ENCODE measurements around the gene ZNF32.
"Not testable (repeated sequence)": the region's sequence is repeated elsewhere in the genome, so short reads cannot be mapped to it uniquely, and the experiment has no call there.

The ZNF32 gene

DNA sequence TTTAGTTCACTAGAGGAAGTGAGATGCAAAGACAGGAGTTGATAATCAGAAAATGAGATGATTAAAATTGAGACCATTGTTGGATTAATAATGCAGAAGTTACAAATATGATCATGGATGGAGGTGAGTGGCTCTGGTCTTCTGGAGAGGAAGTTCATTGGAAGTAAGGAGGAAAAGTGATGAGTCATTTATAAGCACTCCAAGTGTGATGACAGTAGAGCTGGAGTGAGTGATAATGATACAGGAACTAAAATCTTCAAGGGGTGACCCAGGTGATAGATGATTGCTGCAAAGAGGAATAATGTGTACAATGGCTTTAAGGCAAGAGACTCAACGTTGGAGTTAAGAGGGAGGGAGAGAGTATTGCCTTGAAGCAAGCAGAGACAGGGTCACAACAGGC is 20.7 kb downstream of the ZNF32 start:
- no peak for DNase-seq (ENCODE audit: low read depth)

DNA sequence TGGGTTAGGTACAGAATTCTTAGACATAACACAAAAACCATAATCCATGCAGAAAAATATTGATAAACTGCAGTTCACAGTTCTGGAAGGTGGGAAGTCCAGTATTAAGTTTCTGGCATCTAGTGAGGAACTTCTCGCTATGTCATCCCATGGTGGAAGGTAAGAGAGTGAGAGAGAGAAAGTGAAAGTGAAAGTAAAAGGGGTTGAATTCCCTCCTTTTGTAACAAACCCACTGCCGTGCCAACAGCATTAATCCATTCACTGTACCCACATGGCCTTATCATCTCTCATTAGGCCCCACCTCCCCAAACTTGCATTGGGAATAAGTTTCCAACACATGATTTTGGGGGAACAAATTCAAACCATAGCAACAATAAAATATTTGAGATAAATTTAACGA is 25.3 kb downstream of the ZNF32 start:
- no peak for DNase-seq (ENCODE audit: low read depth)

DNA sequence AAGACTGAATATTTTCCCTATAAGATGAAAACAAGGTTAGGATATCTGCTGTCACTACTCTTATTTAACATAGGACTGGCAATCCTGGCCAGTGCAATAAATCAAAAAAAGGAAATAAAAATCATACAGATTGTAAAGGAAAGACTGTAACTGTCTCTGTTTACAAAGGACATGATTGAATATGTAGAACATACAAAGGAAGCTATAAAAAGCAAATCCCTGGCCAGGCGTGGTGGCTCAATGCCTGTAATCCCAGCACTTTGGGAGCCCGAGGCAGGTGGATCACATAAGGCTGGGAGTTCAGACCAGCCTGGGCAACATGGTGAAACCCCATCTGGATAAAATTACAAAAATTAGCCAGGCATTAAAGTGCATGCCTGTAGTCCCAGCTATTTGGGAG is 26.6 kb downstream of the ZNF32 start:
- no peak for DNase-seq (ENCODE audit: low read depth)

DNA sequence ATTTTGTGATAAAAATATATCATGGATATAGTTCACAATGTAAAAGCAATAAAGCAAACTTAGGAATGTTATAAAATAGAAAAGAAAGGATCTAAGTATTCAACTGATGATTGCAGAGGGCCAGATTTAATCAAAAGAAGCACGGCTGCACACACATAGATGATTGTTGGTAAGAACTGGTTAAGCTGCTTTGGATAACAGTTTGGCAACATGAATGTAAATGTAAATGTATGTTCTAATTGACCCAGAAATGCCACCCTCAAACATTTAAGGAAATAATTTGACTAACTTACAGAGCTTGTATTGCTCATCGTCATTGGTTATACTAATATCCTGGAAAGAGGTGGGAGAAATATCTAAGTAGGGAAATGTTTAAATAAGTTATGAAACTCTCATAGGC is 29.3 kb downstream of the ZNF32 start:
- no peak for DNase-seq (ENCODE audit: low read depth)

DNA sequence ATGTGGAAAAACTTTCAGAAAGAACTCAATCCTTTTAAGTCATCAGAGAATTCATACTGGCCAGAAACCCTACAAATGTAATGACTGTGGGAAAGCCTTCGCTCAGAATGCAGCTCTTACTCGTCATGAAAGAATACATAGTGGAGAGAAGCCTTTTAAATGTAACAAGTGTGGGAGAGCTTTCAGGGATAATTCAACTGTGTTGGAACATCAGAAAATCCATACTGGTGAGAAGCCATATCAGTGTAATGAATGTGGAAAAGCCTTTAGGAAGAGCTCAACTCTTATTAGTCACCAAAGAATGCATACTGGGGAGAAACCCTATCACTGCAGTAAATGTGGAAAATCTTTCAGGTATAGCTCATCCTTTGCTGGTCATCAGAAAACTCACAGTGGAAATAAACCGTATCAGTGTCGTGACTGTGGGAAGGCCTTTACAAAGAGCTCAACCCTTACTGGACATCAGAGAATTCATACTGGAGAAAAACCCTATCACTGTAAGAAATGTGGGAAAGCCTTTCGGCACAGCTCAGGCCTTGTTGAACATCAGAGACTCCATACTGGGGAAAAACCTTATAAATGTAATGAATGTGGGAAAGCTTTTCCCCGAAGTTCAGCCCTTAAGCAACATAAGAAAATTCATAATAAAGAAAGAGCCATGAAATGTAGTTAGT is 31.8 kb downstream of the ZNF32 start:
- no peak for DNase-seq (ENCODE audit: low read depth)

DNA sequence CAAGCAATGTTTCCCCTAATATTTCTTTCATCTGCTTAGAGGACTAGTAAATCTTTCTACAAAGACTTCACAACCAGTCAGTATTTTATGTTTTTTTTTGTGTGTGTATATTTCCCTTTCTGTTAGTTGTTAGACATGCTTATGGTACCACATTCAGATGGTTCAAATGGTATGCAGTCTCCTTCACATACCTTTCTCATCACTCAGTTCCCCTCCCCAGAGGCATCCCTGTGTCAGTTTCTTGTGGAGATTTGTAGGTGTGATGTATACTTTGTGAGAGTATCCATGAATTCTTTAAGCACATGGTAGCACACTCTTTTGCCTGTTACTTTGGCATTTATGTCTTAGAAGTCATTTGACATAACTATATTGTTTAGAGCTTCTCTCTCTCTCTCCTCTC is 38.0 kb downstream of the ZNF32 start:
- DNase-seq (ENCODE audit: low read depth) = no peak

DNA sequence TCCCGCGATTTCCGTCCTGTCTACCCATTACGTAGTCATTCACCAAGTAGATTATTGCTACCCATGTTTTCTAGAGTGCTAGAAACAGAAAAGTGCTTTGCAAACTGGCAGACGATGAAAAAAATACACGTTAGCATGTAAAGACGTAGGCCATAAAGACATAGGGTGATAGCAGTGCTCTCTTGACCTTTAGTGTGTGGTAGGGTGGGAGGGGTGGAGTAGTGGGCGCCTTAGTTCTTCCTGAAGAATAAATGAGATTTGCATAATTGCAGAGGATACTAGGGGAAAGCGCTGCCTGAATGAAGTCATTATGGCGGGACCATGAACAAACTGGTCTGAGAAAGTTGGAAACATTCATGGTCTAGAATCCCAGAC is 41.5 kb downstream of the ZNF32 start:
- DNase-seq (ENCODE audit: low read depth) = no peak

DNA sequence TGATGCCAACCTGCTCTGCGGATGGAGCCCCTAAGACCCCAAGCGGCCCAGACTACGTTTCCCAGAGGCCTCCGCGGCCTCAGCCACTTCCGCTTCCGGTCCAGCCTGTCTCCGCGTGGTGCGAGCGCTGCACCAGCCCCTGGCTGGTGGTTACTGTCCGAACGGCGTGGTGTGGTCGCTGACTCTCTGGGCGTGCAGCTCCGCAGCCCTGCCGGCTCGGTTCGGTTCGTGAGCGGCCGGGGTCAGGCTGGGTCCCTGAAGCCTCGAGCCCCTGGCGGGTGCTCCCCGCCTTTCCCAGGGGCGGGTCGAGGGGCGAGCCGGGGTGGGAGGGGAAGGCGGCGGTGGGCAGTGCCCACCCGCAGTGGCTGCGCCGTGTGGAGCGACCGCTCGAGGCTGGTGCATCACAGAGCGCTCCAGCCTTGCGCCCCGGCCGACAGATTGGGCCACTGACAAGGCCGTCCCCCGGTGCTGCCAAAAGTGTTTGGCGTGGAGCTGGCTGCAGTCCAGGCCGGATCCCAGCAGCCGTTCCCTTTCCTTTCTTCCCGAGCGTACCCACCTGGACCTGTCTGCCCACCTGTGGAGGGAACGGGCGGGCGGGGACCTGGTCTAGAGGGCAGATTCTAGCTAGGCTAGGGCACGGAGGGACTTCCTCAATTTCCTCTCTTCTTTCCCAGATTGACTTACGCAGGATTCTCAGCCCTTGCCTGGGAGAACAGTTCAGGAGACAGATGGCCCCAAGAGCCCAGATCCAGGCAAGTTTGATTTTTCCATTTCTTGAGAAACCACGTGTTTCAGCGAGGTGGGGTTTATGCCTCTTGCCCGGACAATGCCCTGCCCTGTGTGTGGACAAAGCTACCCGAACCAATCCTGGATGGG is 42.1 kb downstream of the ZNF32 start, which contains the start of gene ZNF485:
TSS of gene ZNF485 (plus strand) at position 116 of the 876 bp plus-strand sequence. CDS start at position 729, 613 bp downstream.
- DNase-seq (ENCODE audit: low read depth) = peak; percentile 62

DNA sequence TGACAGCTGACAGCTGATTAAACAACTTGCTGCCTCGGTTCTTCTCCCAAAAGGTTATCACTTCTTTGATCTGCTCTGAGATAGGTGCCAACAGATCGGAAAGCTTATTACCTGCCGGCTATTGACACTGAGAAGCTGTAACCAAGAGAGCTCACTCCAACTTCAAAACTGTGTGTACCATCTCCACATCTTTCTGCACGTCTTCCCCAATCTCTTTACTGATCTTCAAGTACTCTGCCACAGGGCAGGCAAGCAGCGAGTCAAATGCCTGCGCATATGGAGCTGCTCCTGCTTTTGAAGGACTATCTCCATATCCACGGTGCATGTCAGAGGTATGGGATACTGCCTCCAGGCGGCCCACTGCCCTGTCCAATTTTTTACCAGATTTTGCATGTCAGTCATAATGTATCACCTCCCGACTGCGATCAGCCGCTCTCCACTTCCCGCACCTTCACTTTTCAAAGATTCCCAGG is 42.8 kb downstream of the ZNF32 start:
- DNase-seq (ENCODE audit: low read depth) = no peak

DNA sequence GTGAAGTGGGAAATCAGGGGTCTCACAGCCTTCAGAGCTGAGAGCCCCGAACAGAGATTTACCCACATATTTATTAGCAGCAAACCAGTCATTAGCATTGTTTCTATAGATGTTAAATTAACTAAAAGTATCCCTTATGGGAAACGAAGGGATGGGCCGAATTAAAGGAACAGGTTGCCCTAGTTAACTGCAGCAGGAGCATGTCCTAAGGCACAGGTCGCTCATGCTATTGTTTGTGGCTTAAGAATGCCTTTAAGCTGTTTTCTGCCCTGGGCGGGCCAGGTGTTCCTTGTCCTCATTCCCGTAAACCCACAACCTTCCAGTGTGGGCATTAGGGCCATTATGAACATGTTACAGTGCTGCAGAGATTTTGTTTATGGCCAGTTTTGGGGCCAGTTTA is 47.1 kb downstream of the ZNF32 start:
- DNase-seq (ENCODE audit: low read depth) = not testable (repeated sequence)

DNA sequence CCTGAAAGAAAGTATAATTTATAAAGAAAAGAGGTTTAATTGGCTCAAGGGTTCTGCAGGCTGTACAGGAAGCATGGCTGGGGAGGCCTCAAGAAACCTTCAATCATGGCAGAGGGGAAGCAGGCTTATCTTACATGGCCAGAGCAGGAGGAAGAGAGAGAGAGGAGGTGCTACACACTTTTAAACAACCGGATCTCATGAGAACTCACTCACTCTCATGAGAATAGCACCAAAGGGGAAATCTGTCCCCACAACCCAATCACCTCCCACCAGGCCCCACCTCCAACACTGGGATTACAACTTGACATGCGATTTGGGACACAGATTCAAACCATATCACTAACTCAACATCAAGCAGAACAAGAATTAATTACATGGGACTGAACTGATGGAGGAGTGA is 49.3 kb downstream of the ZNF32 start:
- DNase-seq (ENCODE audit: low read depth) = no peak

DNA sequence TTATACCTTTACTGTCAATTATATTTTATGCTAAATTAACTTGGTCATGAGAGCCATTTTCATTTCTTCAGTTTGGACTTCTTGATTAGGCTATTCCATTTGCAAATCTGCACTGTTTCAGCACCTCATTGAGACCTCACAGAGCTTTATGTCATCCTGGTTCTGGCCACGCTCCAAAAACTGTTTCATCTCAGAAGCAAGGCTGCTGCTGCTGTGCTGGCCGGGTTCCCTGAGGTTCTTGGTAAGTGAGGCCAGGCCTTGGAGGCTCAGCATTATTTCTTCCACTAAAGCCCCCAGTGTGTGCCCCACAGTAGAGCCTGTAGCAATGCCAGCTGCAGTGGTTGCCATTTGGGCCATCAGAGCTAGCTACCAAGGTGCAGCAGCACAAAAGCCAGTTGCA is 50.2 kb downstream of the ZNF32 start:
- DNase-seq (ENCODE audit: low read depth) = no peak

DNA sequence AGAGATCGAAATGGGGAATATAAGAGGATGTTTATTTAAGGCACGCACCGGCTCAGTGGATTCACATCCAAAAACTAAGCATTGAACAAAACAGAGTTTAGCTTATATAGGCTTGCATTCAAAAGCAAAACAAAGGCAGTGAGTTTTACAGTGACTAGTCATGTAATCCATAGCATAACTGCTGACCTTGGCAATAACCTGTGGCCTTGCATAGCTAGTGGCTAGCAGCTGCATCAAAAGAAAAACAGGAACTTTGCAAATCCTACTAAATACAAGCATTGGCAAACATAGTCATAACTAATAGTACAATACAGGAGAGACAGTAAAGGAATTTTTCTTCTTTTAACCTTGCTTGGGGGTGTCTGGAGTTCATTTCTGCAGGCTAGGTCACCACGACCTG is 52.1 kb downstream of the ZNF32 start:
- DNase-seq (ENCODE audit: low read depth) = no peak

DNA sequence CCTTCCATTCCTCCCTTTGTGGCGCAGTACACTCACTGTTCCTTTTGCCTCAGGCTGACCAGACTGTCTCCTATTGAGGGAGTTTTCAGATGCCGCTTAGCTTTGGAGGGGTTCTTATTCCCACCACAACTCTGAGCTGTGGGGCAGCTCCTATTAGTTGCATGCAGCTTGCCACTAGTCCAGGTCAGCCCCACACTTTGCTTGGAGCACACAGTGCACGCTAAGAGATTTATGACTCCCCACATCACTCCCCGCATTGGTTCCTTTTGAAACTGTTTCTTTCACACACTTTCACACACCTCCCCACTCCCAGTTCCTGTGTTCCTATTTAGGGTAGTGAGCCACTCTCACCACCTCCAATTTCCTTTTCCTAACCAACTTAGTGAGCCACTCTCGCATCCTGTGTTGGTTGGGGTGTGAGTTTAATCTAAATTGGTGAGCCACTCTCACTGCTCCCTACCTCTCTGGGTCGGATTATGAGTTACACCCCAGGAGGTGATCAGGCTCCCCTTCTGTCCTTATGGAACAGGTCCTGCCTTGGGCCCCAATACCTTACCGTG is 52.9 kb downstream of the ZNF32 start:
- DNase-seq (ENCODE audit: low read depth) = no peak

DNA sequence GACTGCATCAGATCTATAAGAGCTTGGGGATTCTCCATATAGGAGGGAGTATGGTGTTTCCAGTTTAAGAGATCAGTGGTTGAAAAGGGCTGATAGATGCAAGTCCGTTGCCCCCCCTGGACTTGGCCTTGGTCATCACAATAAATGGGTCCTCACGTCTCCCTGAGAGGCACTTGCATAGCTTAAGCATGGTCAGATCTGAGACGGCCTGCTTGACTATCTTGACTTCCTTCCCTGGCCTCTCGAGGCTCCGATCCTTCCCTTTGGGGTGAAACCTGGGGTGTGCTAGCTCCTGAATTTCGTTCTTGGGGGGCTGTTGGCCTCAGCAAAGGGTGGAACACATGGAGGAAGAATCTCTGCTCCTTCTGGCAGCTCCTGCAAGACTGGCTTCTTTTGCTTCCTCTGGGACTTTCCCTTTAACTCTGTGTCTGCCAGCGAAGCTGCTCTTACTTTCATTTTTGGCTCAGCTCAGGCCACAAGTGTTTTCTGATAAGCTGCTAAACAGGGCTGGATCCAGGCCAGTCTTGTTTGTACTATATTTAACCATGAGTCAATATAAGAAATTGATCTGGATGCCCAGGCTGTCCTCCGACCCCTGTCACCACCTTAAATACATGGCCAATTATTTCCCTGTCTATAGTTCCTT is 53.6 kb downstream of the ZNF32 start:
- DNase-seq (ENCODE audit: low read depth) = no peak
